ENCODE measurements around the gene ZBTB42.

The ZBTB42 gene

DNA sequence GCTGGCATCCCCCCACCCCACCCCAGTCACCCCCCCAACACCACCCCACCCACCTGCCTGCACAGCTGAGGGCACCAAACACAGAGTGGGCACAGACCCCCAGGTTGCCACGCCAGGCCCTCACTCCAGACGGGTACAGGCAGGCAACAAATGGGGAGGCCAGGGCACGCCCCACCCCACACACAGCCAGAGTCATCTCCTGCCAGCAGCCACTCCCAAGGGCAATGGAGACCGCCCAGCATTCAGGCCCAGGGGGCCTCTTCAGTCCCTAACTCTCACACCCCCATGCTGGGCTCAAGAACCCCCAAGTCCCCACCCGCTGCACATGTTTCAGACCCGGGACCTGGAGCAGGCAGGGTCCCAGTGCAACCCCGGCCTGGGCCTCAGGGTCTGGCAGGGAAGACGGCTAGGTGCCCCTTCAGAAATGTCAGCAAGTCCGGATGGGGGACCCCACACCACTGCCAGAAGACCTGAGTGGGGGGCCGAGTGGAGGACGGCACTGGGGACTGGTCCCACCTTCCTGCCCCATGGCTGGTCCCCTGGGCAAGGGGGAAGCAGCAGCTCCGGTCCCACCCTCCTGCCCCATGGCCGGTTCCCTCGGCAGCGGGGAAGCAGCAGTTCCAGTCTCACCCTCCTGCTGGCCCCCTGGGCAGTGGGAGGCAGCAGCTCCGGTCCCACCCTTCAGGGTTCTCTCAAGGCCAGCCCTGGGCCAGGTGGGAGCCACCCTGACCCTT is 17.2 kb upstream of the ZBTB42 start:
- DNase-seq, result no peak

DNA sequence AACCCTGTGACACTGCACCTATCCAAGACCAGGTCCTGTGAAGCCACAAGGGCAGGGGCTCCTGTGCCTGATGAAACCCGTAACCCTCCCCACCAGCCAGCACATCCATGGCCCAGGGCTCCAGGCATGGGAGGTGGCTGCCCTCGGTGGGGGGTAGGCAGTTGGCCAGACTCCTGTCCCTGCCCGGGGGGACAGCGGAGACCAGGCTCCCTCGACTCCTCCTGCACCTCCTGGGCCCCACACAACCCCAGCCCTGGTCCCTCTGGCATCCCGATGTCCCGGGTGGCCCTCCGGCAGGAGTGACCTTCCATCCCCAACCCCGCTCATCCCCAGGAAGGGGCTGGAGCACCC is 16.7 kb upstream of the ZBTB42 start:
- DNase-seq, result peak; percentile 47

GRCh38 chr14:104784846-104785707 is 15.8 kb upstream of the ZBTB42 start:
- peak; percentile 91 for DNase-seq

- no peak for DNase-seq
Measured at GRCh38 chr14:104785708-104786080, 15.2 kb upstream of the ZBTB42 start.

DNA sequence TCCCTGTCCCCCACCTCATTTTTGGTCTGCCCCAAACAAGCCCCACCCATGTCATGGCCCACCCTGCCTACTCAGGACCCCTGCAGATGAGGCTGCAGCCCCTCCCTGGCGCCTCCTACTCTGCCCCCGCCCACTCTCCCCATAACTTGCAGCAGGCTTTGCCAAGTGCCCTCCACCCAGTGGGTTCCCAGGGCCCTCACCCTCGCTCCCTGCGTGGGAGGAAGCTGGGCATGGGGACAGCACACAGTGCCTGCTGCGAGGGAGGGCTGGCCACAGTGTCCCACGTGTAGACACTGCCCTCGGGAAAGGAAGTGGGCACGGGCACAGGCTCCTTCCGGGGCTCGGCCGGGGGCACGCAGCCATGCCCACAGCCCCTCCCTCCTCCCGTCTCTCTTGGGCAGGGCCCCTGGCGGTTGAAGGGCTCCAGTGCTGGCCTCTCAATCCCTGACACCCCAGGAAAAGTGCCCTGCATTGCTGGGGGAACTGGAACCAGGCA is 14.8 kb upstream of the ZBTB42 start:
- no peak for DNase-seq

- no peak for DNase-seq
Measured at GRCh38 chr14:104786726-104787675, 13.9 kb upstream of the ZBTB42 start.

DNA sequence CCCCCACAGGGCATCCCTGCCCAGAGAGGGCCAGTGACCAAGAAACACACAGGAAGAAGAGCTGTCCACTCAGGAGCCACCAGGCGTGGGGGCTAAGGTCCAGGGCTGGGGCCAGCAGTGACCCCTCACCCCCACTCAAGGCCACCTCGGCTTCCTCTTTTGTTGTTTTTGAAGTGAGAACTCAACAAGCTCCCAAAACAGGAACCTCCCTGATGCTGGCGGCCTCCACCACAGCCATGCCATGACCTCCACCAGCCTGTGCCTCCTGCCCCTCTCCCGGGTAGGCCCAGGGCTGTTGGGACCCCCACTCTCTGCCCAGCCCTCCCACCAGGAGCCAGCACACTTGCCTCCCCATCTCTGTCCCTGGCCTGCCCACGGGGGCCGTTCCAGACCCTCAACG is 13.2 kb upstream of the ZBTB42 start:
- no peak for DNase-seq

- peak; percentile 88 for DNase-seq
Measured at GRCh38 chr14:104788161-104788818, 12.6 kb upstream of the ZBTB42 start.

DNA sequence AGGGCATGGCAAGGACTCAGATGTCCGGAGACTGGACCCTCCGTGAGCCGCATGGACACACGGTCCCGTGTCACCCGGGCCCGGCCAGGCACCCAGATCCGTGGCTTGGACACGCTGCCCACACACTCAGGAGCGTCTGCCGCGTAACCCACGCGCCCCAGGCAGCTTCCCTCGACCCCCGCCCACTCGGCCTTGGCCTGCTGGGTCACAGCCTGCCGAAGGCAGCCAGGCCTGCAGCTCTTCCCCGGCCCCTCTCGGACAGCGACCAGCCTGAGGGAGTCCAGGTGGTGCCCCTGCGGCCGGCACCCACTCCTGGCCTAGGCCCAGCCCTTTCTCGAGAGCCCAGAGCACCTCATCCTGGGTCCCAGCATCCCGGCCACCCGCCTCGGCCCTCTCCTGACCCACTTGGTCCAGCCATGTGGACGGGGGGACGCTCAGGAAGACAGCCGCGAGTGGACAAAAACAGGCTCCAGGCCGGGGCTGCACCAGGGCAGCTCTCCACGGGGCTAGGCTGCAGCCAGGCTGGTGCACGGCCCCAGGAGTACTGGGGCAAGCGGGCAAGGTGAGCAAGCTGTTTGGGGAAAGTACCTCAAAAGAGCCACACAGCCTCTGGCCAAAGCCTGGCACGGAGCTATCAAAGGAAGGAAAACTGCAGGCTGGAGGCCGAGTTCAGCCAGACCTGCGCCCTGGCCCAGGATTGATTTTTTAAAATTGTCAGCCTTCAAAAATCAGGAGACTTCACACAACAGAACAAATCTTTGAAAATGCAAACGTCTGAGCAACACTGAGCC is 11.8 kb upstream of the ZBTB42 start:
- DNase-seq, result no peak

GRCh38 chr14:104789752-104790743 is 10.9 kb upstream of the ZBTB42 start:
- no peak for DNase-seq

DNA sequence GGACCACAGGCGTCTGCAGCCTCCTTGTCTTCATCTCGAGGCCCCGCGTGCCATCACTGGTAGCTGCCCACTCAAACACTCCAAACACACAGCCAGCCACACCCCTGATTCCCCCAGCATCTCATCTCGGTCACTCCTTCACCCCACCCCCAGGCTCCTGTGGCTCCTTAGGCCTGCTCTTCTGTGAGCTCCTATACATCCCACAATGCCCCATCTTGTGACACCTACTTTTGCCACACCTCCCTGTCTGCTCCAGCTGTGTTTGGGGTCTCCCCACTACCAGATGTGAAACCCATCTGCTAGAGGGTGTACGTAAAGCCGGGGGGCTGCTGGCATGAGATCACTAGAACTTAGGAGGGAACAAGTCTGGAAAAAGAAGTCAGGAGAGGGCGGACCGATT is 9.5 kb upstream of the ZBTB42 start:
- DNase-seq, result no peak

GRCh38 chr14:104792101-104792884 is 8.6 kb upstream of the ZBTB42 start:
- peak; percentile 22 for DNase-seq

GRCh38 chr14:104792945-104793702 is 7.8 kb upstream of the ZBTB42 start:
- DNase-seq, result no peak

DNA sequence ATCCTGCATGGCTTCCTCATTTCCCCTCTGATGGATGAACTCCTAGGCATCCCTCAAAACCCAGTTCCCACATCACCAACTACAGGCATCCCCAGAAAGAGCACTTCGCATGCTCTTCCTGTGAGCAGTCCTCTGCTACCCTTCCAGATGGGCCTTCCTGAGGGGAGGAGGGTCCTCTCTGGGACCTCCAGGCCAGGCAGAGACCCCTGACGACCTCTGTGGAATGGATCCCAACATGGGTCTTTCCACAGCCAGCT is 7.3 kb upstream of the ZBTB42 start:
- no peak for DNase-seq

DNA sequence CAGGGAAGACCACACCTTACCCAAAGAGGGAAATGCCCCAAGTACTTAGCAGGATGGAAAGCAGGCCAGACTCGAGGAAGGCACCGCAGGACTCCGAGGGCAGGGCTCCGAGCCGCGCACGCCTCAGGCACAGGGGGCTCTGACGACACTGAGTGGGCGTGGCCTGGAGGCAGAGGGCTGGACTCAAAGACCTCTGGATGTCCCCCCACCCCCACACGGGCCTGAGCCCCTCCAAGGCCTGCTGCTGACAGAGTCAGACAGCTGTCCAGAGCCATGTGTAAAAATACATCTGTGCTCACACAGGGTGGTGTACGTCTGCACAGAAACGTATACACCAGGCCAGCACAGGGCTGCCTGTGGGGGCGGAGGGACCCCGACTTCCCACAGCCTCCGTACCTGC is 6.8 kb upstream of the ZBTB42 start:
- DNase-seq, result no peak

DNA sequence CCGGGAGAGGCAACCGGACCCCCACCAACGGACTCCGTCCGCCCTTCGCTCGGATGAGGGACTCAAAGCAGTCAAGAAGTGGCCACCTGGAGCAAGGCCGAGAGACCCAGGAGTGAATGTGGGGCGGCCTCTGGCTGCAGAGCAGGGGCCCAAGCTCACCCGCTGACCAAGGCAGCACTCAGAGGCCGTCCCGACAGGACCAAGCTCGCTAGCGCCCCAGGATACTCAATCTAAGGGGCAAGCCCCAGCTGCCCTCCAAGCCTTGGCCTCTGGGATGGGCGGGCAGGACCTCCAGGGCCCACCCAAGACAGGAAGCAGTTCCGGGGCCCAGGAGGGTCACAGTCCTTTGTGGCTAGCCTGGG is 6.3 kb upstream of the ZBTB42 start:
- DNase-seq, result no peak

GRCh38 chr14:104794993-104795780 is 5.7 kb upstream of the ZBTB42 start, which contains the start of gene AKT1:
Gene AKT1, minus strand, starts transcription at chr14:104795748. Its CDS starts 3,105 bp downstream, at chr14:104792643.
- DNase-seq, result peak; percentile 49
